SH-SY5Y (cell line): ENCODE results near the gene TPM4.

Experiments used
- GATA2 ChIP-seq: IDR thresholded peaks from 2 replicates; pipeline ENCODE4 v1.6.1; 2011; ENCODE audit warnings: mild to moderate bottlenecking, low read depth, low read length
- GATA3 ChIP-seq: IDR thresholded peaks from 2 replicates; pipeline ENCODE4 v1.6.1; 2011; ENCODE audit warnings: low read depth, mild to moderate bottlenecking, low read length, moderate library complexity

DNA sequence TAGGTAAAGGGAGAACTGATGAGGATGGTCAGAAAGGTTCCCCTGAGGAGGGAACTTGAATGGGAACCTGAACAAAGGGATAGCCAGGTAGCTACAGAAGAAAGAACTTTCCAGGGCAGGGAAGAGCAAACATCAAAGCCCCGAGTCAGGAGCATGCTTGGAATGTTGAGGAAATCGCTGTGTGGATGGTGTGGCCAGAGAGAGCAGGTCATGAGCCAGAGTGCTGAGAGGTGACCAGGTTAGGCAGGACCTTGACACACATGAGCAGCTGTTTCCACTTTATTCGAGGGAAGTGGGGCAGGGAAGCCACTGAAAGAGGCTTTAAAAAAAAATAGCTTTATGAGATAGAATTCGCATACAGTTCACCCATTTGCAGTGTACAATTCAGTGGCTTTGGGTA lies 39.8 kb downstream of the TPM4 start:
- TF ChIP-seq GATA2 (no peak), GATA3 (no peak)
